ENCODE results near the gene RBX1.

DNA sequence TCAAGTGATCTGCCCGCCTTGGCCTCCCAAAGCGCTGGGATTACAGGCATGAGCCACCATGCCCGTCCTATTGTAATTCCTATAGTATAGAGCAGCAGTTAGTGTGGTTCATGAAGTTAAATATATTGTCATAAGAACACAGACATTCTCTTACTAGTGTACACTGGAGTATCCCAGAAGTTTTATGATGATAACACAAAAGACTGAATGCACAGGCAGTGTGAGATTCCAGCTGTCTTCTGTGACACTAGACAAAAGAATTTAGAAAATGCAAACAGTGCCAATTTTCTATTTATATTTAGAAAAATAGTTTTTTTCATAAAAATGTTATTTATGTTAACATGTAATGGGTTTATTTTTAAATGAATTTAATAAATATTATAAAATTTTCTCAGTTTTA is 39.4 kb upstream of the RBX1 start:
- TF ChIP-seq, protein P1, sequence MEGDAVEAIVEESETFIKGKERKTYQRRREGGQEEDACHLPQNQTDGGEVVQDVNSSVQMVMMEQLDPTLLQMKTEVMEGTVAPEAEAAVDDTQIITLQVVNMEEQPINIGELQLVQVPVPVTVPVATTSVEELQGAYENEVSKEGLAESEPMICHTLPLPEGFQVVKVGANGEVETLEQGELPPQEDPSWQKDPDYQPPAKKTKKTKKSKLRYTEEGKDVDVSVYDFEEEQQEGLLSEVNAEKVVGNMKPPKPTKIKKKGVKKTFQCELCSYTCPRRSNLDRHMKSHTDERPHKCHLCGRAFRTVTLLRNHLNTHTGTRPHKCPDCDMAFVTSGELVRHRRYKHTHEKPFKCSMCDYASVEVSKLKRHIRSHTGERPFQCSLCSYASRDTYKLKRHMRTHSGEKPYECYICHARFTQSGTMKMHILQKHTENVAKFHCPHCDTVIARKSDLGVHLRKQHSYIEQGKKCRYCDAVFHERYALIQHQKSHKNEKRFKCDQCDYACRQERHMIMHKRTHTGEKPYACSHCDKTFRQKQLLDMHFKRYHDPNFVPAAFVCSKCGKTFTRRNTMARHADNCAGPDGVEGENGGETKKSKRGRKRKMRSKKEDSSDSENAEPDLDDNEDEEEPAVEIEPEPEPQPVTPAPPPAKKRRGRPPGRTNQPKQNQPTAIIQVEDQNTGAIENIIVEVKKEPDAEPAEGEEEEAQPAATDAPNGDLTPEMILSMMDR (IDR thresholded peaks at IDR 0.05; ENCODE audit: low read depth, low read length): no peak
- no peak for TF ChIP-seq EZH2phosphoT487 (IDR thresholded peaks at IDR 0.05; ENCODE audit: low read depth)

Data from OCI-LY3 (cell line).